Camera-type eye (tissue), 1 donor: ENCODE results near the gene RPS2. TPM values are rescaled to one million over a fixed set of nuclear protein-coding genes. Genes with fewer than 3 reads are reported as not detected.

ENCODE experiments used
- total RNA-seq: library from RNA; depleted of rRNA; stranded (reverse); fragments of >200 nt; gene quantifications from one replicate; pipeline ENCODE4 v1.2.3, GENCODE V29; 2014

RPS2 gene
- total RNA-seq, result 801 TPM

DNA sequence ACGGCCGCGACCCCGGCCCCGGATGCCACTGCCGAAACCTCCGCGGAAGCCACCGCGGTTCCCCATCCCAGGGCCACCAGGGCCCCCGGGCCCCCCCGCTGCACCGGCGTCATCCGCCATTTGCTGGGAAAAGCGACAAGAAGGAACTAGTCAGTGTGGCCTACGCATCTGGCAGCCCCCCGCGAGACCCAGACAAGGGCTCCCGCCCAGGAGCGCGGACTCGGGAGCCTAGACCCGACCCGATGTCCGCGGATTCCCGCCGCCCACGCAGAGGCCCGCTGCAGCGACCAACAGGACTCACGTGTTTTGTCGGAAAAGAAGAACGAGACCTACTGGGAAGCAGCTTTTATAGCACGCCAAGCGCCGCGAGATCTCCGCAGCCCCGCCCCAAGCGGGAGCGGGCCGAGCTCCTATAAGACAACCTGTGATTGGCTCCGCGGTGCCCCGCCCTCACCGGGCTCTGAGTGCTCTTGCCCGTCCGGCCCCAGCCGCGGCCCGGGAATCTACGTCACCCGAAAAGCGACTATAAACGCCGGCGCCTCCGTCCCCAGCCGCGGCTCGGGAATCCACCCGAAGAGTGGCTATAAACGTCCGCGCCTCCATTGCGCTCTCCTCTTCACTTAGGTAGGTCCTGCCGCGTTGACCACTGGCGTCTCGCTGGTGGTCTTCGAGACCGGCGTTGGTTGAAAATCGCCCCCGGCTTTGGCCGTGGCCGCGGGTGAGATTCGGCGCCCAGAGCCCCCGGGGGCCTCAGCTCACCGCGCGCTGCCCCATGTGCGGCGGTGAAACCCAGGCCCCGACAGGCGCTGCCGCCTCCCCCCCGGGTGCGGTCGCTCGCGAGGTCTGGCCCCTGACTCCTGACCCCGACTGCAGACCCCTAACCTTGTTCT lies at the start of gene RPS2:
Gene RPS2 (minus strand): TSS at position 321 of the 890 bp plus-strand sequence. CDS start 201 bp downstream, at position 120.

DNA sequence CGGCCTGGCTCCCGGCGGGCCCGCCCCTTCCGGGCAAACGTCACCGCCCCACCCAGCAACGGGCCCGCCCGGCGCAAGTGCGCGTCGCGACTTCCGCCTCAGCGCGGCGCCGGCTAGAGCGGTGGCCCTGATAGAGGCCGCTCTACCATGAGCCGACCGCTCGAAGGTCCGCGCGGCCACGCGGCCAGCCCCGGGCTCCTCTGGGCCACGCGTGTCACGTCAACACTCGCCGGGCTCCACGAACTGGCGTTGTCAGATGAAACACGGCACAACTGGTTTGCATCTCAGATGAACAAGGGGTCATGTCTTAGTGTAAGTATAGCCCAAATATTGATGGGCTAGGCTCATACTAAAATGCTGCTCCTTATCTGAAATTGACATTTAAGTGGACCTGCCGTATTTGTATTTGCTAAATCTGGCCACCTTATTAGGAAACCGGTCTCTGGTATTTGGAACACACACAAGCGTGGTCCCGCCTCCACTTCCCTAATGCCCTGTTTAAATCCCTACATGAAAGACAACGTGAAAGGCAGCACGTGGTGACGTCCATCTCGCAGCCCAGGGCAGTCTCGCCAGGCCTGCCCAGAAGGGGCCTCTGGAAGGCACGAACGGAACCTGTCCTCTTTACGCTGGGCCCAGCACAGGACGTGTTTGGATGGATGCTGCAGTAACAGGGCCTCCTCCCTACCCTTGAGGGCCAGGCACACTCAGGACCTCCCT lies 45.3 kb upstream of the RPS2 start, which contains the start of gene ZNF598:
Gene ZNF598 (minus strand): TSS at position 31 of the 720 bp plus-strand sequence.

DNA sequence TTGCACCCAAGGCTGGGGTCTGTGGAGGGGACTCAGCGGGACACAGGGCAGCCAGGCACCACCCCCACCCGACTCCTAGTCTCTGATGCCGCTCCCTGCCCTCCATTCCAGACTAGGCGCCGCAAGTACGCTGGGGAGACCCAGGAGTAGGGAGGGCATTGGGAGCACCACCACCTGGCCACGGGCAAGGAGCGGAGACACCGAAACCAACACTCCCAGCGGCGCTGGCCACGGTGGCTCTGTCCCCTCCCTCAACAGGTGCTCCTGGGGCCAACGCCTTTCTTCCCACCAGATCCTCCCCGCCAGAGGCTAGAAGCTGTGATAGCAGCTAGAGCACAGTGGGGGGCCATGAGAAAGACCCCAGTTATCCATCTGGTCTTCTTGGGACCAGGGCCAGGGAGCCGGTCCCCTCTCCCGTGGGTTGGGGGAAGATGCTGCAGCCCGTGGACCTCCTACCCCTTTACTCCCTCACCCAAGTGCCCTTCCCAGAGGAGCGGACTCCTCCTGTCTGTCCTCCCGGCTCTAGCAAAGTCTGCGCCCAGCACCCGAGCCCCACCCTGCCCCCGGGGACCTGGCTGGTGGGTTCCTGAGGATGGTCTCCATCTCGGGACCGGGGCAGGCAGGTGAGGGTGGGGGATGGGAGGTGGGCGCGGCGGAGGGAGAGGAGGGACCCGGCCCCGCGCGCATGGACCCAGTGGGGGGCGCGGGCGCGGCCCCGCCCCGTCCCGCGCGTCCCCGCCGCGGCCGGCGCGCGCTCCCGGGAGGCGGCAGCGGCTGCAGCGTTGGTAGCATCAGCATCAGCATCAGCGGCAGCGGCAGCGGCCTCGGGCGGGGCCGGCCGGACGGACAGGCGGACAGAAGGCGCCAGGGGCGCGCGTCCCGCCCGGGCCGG lies 24.8 kb upstream of the RPS2 start, which contains the start of gene SYNGR3:
Gene SYNGR3 (plus strand): TSS at position 762 of the 892 bp plus-strand sequence. CDS start 133 bp downstream, outside the sequence.

DNA sequence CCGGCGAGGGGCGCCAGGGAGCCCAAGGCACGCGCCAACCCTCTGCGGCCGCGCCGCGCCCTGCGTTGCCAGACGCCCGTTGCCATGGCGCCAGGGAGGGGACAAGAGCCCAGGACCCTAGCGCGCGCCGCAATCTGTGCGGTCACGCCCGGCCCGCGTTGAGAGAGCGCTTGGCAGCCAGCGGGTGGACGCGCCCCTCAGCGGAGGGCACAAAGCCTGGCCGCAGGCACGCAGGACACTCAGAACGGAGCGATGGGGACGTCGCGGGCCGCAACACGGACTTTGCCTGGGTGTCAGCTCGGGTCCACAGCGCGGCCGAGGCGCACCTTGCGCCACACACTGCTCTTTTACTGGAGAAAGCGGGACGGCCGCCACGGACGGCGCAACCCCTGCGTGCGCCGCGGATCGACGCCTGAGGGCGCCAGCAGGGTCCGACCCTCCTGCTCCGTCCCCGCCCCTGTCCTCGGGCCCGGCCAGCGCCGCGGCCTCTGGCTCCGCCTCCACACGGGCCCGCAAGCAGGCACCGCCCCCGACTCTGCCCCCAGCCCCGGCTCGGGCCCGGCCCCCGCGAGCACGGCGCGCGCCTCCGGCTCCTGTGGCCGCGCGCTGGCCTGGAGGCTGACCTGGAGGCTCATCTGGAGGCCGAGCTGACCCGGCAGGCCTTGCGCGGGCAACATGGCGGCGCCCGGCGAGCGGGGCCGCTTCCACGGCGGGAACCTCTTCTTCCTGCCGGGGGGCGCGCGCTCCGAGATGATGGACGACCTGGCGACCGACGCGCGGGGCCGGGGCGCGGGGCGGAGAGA lies 19.1 kb upstream of the RPS2 start, which contains the start of gene GFER:
Gene GFER (plus strand): TSS at position 650 of the 803 bp plus-strand sequence. CDS start 26 bp downstream, at position 676.

DNA sequence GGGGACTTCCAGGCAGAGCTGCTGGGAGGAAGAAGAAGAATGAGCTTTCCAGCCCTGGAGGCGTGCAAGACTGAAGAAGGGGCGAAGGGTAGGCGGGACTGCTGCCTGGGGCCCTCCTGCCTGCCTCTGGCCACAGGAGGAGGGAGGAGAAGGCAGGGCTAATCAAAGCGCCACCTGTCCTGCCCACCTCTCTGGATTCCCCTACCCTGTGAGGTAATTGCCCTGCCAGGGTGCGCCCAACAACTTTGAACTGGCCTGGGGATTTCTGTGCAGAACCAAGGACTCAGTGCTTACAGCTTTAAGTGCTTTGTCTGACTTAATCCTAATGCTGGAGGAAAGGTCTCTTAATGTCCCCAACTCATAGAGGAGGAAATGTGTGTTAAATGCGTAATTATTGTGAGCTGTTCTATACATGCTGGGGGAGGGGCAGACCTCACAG lies 16.8 kb upstream of the RPS2 start, which contains the start of gene NOXO1:
Gene NOXO1 (minus strand): TSS at position 72 of the 439 bp plus-strand sequence. CDS start 290 bp downstream, outside the sequence.

DNA sequence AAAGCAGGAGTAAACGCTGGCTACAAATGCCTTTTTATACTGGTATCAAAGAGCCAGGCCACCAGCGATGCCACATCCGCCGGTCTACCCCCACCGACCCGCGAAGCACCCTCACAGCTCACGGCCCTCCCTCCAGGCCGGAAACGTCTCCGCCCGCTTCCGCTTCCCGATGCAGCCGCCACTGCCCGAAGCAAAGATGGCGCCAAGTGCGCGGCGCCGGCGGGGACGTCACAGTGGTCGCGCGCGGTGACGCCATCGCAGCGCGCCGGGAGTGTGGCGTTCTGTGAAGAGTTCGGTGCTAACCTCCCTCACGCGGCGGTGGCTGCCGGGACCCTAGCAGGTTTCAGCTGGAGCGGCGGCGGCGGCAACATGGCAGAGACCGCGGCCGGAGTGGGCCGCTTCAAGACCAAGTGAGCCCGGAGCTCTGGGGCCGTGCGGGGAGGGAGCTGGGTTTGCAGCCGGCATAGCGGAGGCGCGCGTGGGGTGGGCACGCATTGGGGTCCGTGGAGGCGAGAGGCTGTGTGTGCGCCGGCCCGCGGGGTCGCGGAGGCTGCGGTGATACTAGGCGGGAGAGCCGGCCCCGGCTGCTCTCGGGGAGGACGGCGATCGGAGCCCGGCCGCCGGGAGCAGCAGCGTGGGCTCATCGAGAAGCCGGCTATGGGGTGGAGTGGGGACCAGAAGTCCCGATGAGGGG lies 7.3 kb upstream of the RPS2 start, which contains the start of gene TBL3:
Gene TBL3 (plus strand): TSS at position 258 of the 694 bp plus-strand sequence. CDS start 112 bp downstream, at position 370.

DNA sequence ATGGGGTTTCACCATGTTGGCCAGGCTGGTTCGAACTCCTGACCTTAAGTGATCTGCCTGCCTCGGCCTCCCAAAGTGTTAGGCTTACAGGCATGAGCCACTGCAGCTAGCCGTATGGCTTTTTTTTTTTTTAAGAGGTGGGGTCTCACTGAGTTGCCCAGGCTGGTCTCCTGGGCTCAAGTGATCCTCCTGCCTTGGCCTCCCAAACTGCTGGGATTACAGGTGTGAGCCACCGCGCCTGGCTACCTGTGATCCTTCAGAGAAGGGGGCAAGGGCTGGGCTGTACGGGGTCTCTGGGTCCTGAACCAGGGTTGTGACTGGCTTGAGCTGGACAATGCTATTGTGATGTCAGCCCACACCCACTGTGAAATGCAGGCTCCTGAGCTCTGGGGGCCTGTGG lies 1.8 kb upstream of the RPS2 start, which contains the start of gene RNF151:
Gene RNF151 (plus strand): TSS at position 397 of the 400 bp plus-strand sequence. CDS start 26 bp downstream, outside the sequence.

DNA sequence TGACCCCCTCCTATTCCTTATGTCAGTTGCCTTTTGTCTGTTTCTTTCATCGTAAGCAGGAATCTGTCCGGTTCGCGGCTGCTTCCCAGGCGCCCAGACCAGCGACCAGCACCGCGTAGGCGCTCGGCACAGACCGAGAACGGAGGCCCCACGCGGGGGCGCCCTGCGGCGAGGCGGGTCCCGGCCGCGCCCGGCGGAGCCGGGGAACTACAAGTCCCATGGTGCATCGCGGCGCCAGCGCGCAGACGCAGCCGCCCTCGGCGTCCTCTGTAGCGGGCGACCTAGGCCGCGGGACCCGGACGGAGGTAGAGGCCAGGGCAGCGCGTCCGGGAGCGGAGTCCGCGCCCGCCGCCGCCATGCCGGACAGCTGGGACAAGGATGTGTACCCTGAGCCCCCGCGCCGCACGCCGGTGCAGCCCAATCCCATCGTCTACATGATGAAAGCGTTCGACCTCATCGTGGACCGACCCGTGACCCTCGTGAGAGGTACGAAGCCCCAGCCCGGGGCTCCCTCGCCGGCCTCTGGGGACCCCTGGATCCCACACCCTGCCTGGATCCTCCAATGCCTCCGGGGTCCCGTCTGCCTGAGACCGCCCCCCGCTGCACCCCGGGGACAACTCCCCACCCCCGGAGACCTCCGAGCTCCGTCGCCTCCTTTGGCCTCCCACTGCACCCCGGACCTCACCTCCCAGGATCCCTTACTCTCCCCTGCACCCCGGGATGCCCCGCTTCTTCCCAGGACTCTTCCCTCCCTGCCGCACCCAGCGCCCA lies 5.2 kb downstream of the RPS2 start, which contains the start of gene NDUFB10:
Gene NDUFB10 (plus strand): TSS at position 270 of the 771 bp plus-strand sequence. CDS start 87 bp downstream, at position 357.

DNA sequence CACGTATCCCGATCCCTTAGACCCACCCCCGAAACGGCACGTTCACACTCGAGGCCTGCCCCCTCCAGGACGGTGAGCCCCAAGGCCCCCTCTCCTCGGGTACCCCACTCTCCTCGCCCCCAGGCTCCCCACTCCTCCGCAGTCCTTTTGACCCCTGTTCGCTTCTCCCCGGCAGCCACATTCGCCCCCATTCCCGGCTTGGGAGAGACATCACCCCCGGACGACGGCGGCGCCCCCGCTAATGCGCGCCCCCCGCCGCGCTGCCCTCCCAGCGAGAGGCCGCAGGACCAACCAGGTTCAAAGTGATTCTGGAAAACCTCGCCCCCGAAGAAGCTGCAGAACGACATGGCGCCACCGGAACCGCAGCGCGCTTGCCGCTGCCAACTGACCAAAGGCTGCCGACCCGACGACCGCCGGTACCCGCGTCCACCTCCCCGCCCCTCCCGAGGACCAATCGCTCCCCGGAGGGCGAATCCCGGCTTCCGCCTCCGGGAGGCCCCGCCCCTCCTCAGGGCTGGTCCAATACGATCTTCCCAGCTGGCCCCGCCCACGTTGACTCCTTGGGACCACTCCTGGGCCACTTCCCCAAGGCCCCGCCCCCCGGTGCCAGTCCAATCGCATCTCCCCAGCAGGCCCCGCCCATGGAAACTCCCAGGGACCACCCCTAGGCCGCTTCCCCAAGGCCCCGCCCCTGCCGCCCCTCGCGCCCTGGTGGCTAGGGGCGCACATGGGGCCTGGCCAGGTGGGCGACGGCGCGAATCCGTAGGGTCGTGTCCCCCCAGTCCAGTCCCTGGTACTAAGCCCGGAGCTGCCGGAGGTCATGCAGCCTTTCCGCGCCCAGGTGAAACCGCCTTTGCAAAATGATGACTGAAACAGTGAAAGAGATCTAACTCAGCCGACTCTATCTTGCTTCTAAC lies 21.6 kb downstream of the RPS2 start, which contains the start of gene MSRB1:
Gene MSRB1 (minus strand): TSS at position 390 of the 917 bp plus-strand sequence. CDS start 43 bp downstream, at position 347.

DNA sequence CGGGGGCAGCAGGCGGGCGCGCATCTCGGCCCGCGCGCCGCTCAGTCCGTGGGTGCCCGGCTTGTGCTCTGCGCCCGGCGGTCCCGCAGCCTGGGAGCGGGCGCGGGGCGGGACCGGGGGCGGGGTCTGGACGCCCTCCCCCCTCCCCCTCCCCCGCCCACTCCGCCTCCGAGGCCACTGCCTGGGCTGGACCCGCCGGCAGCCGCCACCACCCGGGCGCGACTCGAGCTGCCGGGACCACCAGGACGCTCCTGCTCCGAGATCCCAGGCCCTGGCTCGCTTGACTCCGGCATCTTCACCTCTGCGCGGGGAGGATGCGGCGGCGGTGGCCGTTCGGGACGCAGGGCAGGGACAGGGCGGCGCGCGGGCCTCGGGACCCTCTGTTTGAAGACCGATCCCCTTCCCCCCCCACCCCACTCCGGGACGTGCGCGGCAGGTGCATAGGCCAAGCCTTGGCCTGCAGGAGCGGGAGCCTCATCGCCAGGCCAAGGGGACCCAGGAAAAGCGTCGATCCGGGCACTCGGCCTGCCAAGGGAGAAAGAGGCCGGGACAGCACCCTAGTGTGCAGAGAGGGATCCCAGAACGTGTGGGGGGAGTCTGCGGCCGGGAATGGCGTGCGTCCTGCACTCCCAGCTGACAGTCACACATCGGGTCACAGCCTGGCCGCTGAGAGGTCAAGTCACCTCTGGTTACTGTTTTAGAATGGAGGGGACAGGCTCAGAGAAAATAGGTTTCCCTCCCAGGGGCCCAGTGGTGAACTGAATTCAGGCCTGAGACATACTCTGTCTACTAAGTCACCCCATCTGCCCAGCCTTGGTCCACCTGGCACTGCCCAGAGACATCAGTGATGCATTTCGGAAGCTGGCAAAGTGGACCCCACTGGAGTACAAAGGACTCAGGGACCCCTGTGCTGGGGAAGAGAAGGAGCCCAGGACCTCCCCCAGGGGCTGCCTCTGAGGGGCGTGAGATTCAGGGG lies 46.0 kb downstream of the RPS2 start, which contains the start of gene HS3ST6:
Gene HS3ST6 (minus strand): TSS at position 65 of the 976 bp plus-strand sequence. CDS start 92 bp downstream, outside the sequence.

Other genes starting within 250 kb of the RPS2 start
- 52.0 TPM for gene NME3, start 193.3 kb downstream of the RPS2 start, total RNA-seq
- gene EME2, start 192.0 kb downstream of the RPS2 start, total RNA-seq, result 16.1 TPM
- 48.4 TPM for gene MRPS34, start 191.7 kb downstream of the RPS2 start, total RNA-seq
- gene SPSB3, start 182.3 kb downstream of the RPS2 start, total RNA-seq, result 93.1 TPM
- 56.1 TPM for gene NUBP2, start 181.9 kb downstream of the RPS2 start, total RNA-seq
- gene IGFALS, start 171.1 kb downstream of the RPS2 start, total RNA-seq, result 0.55 TPM
- gene HAGH, start 138.0 kb downstream of the RPS2 start, total RNA-seq, result 55.9 TPM
- gene FAHD1, start 137.6 kb downstream of the RPS2 start, total RNA-seq, result 35.6 TPM
- 0.60 TPM for gene MEIOB, start 92.7 kb downstream of the RPS2 start, total RNA-seq
- gene HS3ST6, start 46.4 kb downstream of the RPS2 start, total RNA-seq, result 0.38 TPM
- gene MSRB1, start 21.6 kb downstream of the RPS2 start, total RNA-seq, result 5.7 TPM
- 6.3 TPM for gene RPL3L, start 10.1 kb downstream of the RPS2 start, total RNA-seq
- 71.7 TPM for gene NDUFB10, start 5.3 kb downstream of the RPS2 start, total RNA-seq
- not detected for gene RNF151, start 2.0 kb upstream of the RPS2 start, total RNA-seq
- gene TBL3, start 7.2 kb upstream of the RPS2 start, total RNA-seq, result 32.0 TPM
- 0.55 TPM for gene NOXO1, start 16.6 kb upstream of the RPS2 start, total RNA-seq
- gene GFER, start 19.4 kb upstream of the RPS2 start, total RNA-seq, result 14.7 TPM
- 6.5 TPM for gene SYNGR3, start 25.1 kb upstream of the RPS2 start, total RNA-seq
- gene ZNF598, start 45.0 kb upstream of the RPS2 start, total RNA-seq, result 20.3 TPM
- 2.0 TPM for gene NPW, start 55.0 kb upstream of the RPS2 start, total RNA-seq
- 36.8 TPM for gene NHERF2, start 62.1 kb upstream of the RPS2 start, total RNA-seq
- 17.2 TPM for gene NTHL1, start 83.0 kb upstream of the RPS2 start, total RNA-seq
- 103 TPM for gene TSC2, start 83.2 kb upstream of the RPS2 start, total RNA-seq
- gene PKD1, start 171.1 kb upstream of the RPS2 start, total RNA-seq, result 195 TPM
- gene RAB26, start 183.8 kb upstream of the RPS2 start, total RNA-seq, result 6.1 TPM
- 38.7 TPM for gene TRAF7, start 191.0 kb upstream of the RPS2 start, total RNA-seq
- 7.3 TPM for gene CASKIN1, start 231.8 kb upstream of the RPS2 start, total RNA-seq
- 34.4 TPM for gene MLST8, start 240.6 kb upstream of the RPS2 start, total RNA-seq
- 12.3 TPM for gene BRICD5, start 246.0 kb upstream of the RPS2 start, total RNA-seq